Trophoblast cell (in vitro differentiated cells and primary cell): ENCODE measurements around the gene GNA12.
A peak's percentile ranks its signal among the peaks of the same experiment; 100 is the strongest.

ENCODE experiments used
- DNase-seq, 2 donors: peaks; one replicate each; pipeline ENCODE4 v3.0.0-alpha.2; 2016
- H2AFZ ChIP-seq: 2 replicates; pipeline ENCODE4 v1.6.1; 2013; ENCODE audit warnings: low read length, moderate library complexity, mild to moderate bottlenecking; ENCODE audit not compliant: insufficient read depth, poor library complexity
- H2AK5ac ChIP-seq: 2 replicates; pipeline ENCODE4 v1.6.1; 2013; ENCODE audit warnings: mild to moderate bottlenecking, low read length
- H2BK120ac ChIP-seq: 2 replicates; pipeline ENCODE4 v1.6.1; 2013; ENCODE audit warnings: low read length, mild to moderate bottlenecking, moderate library complexity; ENCODE audit not compliant: insufficient read depth, poor library complexity
- H2BK12ac ChIP-seq: 2 replicates; pipeline ENCODE4 v1.6.1; 2013; ENCODE audit warnings: mild to moderate bottlenecking, low read length, moderate library complexity
- H2BK5ac ChIP-seq: 2 replicates; pipeline ENCODE4 v1.6.1; 2013; ENCODE audit warnings: low read length, low read depth, moderate library complexity, mild to moderate bottlenecking; ENCODE audit not compliant: poor library complexity
- H3K14ac ChIP-seq: 2 replicates; pipeline ENCODE4 v1.6.1; 2013; ENCODE audit warnings: mild to moderate bottlenecking, low read length
- H3K18ac ChIP-seq: 2 replicates; pipeline ENCODE4 v1.6.1; 2013; ENCODE audit warnings: mild to moderate bottlenecking, low read length
- H3K23ac ChIP-seq: 2 replicates; pipeline ENCODE4 v1.6.1; 2013; ENCODE audit warnings: low read length
- H3K27ac ChIP-seq: 2 replicates; pipeline ENCODE4 v1.5.1; 2013; ENCODE audit warnings: low read depth, mild to moderate bottlenecking, inconsistent platforms, low read length, moderate library complexity
- H3K27me3 ChIP-seq: 2 replicates; pipeline ENCODE4 v1.6.1; 2013; ENCODE audit warnings: inconsistent platforms, mild to moderate bottlenecking, low read length, moderate library complexity; ENCODE audit not compliant: insufficient read depth
- H3K36me3 ChIP-seq, 2 experiments: 1 replicate in 1 of 2; 2 replicates in 1 of 2; pipeline ENCODE4 v1.6.1; 2013; ENCODE audit warnings: low read length in 2 of 2, mild to moderate bottlenecking in 2 of 2, moderate library complexity in 1 of 2; ENCODE audit not compliant: insufficient read depth in 2 of 2, control insufficient read depth in 1 of 2
- H3K4ac ChIP-seq: 2 replicates; pipeline ENCODE4 v1.6.1; 2013; ENCODE audit warnings: low read depth, mild to moderate bottlenecking, low read length, moderate library complexity
- H3K4me1 ChIP-seq, 2 experiments: 1 replicate in 1 of 2; 2 replicates in 1 of 2; pipeline ENCODE4 v1.6.1; 2013; ENCODE audit warnings: low read length in 2 of 2, mild to moderate bottlenecking in 2 of 2, moderate library complexity in 1 of 2; ENCODE audit not compliant: insufficient read depth in 2 of 2, control insufficient read depth in 1 of 2
- H3K4me2 ChIP-seq: 2 replicates; pipeline ENCODE4 v1.6.1; 2013; ENCODE audit warnings: inconsistent platforms, mild to moderate bottlenecking, low read length, moderate library complexity
- H3K4me3 ChIP-seq: 2 replicates; pipeline ENCODE4 v1.5.1; 2013; ENCODE audit warnings: mild to moderate bottlenecking, low read depth, low read length, inconsistent platforms
- H3K79me1 ChIP-seq: one replicate; pipeline ENCODE4 v1.6.1; 2013; ENCODE audit warnings: low read length
- H3K79me2 ChIP-seq: 2 replicates; pipeline ENCODE4 v1.6.1; 2013; ENCODE audit warnings: low read length, mild to moderate bottlenecking; ENCODE audit not compliant: control insufficient read depth, insufficient read depth, poor library complexity
- H3K9ac ChIP-seq: 2 replicates; pipeline ENCODE4 v1.6.1; 2013; ENCODE audit warnings: mild to moderate bottlenecking, low read length
- H3K9me3 ChIP-seq: 2 replicates; pipeline ENCODE4 v1.6.1; 2013; ENCODE audit warnings: low read depth, mild to moderate bottlenecking, control low read depth, inconsistent platforms, low read length; ENCODE audit not compliant: insufficient read depth
- H4K12ac ChIP-seq: 2 replicates; pipeline ENCODE4 v1.6.1; 2013; ENCODE audit warnings: low read depth, mild to moderate bottlenecking, low read length, moderate library complexity
- H4K8ac ChIP-seq: 2 replicates; pipeline ENCODE4 v1.6.1; 2013; ENCODE audit warnings: low read depth, mild to moderate bottlenecking, low read length, moderate library complexity
- H4K91ac ChIP-seq: one replicate; pipeline ENCODE4 v1.6.1; 2013; ENCODE audit warnings: low read depth, mild to moderate bottlenecking, low read length, moderate library complexity
- WGBS: extraction: QIAGEN DNeasy Blood & Tissue Kit; methylation state at CpG from one replicate; pipeline ENCODE4 v1.1.7; 2013; ENCODE audit warnings: missing lambda C conversion rate; ENCODE audit not compliant: insufficient read length, insufficient coverage; ENCODE audit errors: extremely low coverage; 5-methylcytosine and 5-hydroxymethylcytosine counted together

GNA12 gene

DNA sequence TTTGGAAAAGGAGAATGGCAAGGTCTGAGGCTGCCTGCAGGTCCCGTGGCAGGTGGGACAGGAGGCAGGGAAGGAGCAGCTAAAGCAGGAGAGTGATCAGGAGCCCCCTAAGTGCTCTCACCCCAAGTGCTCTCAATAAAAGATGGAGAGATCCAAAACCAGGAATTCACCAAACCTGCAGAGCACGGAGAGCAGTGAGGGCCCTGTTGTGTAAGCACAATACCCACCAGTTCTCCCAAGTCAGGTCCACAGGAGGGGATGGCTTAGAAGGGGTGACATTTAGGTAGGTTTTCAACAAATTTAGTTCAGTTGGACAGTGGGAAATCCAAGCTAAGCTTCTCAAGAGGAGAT lies 40.8 kb downstream of the GNA12 start:
- no peak overlapping the region for H3K9ac ChIP-seq
- peak overlapping the region; percentile 70 for H2BK120ac ChIP-seq
- H3K9me3 ChIP-seq: no peaks in the 10 kb centered on the region
- peak overlapping the region; percentile 13 for H2BK5ac ChIP-seq
- no peaks in the 10 kb centered on the region for H3K36me3 ChIP-seq
- H2AFZ ChIP-seq: no peak overlapping the region
- no peak overlapping the region for H3K4me3 ChIP-seq
- H3K79me1 ChIP-seq: peaks cover 31% of the 10 kb centered on the region
- H3K4ac ChIP-seq: peak overlapping the region; percentile 85
- peak overlapping the region; percentile 12 for H4K8ac ChIP-seq
- no CpG with 5 or more reads among the region's 2 CpGs for WGBS
- H3K23ac ChIP-seq: no peak overlapping the region
- peak overlapping the region; percentile 10 for H2BK12ac ChIP-seq
- peaks cover 36 to 37% of the 10 kb centered on the region in 2 experiments for H3K4me1 ChIP-seq
- H3K4me2 ChIP-seq: no peak overlapping the region
- peak overlapping the region; percentile 21 for H3K14ac ChIP-seq
- no peak overlapping the region for H2AK5ac ChIP-seq
- H4K91ac ChIP-seq: peak overlapping the region; percentile 64
- DNase-seq: no peak
- no peak overlapping the region for H4K12ac ChIP-seq
- peak overlapping the region; percentile 27 for H3K18ac ChIP-seq
- peaks cover 34% of the 10 kb centered on the region for H3K79me2 ChIP-seq
- H3K27ac ChIP-seq: peak overlapping the region; percentile 72
- H3K27me3 ChIP-seq: no peaks in the 10 kb centered on the region

DNA sequence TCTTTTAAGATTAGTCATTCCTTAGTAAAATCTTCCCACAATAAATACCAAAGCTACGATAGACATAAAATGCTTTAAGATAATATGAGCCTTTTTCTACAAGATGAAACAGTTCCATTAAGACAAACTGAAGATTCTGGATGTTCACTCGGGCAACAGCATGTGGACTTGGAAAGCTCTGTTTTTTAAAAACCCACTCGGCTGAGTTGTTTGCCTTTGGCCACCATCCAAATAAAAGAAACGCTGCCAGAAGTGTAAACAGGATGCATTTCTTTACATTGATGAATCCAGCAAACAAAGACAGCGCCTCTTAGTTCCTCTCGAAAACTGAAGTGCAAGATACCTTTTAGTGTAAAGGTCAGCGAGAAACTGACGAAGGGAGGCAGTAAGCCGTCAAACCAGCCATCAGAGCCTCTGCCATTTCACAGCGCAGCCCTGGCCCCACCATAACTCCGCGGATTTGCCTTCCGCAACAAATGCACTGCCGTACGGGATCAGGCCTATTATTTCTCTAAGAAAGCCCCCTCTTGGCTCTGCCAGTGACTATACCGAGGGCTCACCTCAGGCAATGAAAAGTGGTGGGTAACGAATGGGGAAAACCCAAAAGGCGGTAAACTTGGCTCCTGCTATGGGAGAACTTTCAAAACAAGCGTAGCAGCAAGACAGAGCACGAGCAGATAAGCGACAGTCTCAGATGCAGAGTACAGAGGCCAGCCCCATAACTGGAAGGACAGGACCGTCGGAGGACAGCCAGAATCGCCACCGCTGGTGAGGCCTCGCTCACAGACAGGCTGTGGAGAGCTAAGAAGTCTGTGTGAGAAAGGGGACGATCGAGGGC lies 41.4 kb downstream of the GNA12 start:
- Histone ChIP-seq H4K91ac (peak overlapping the region; percentile 64), H3K4me3 (no peak overlapping the region), H3K4me2 (peak overlapping the region; percentile 3), H2BK12ac (peak overlapping the region; percentile 10), H3K4ac (peak overlapping the region; percentile 85), H3K36me3 (no peaks in the 10 kb centered on the region), H3K9me3 (no peaks in the 10 kb centered on the region), H3K79me1 (peaks cover 28% of the 10 kb centered on the region), H3K14ac (peak overlapping the region; percentile 6), H3K79me2 (peaks cover 31% of the 10 kb centered on the region), H3K4me1 (peaks cover 31 to 32% of the 10 kb centered on the region in 2 experiments), H4K8ac (peak overlapping the region; percentile 12), H3K18ac (peak overlapping the region; percentile 27), H3K27ac (peak overlapping the region; percentile 72), H2BK120ac (peak overlapping the region; percentile 70), H2AK5ac (peak overlapping the region; percentile 21), H3K9ac (no peak overlapping the region), H2AFZ (no peak overlapping the region), H3K27me3 (no peaks in the 10 kb centered on the region), H3K23ac (no peak overlapping the region), H4K12ac (no peak overlapping the region), H2BK5ac (peak overlapping the region; percentile 13)
- WGBS: no CpG with 5 or more reads among the region's 28 CpGs
- peak in 1 of 2 donors; percentile 43 for DNase-seq

DNA sequence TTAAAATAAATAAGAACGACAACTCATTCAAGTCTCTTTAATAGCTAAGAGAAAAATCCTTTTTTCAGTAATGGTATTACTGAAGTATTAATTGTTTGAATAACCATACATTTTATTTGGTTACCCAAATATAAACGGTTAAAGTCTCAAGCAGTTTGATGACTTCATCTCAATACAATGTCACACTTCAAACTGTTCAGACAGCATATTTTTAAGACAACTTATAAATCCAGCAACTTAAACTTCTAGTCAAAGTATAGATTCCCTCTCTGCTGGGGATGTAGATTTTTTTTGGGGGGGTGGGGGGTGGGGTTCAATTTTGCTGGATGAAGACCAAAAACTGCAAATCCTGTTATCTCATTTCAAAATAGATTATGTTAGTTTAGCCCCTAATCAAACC lies 42.0 kb downstream of the GNA12 start:
- H3K4me2 ChIP-seq: no peak overlapping the region
- no peak overlapping the region for H3K18ac ChIP-seq
- H3K27me3 ChIP-seq: no peaks in the 10 kb centered on the region
- H4K8ac ChIP-seq: no peak overlapping the region
- no CpG with 5 or more reads among the region's 2 CpGs for WGBS
- H4K12ac ChIP-seq: no peak overlapping the region
- no peak overlapping the region for H2BK120ac ChIP-seq
- no peaks in the 10 kb centered on the region for H3K36me3 ChIP-seq
- no peak overlapping the region for H3K4me3 ChIP-seq
- peaks cover 32% of the 10 kb centered on the region in 2 experiments for H3K4me1 ChIP-seq
- H2AK5ac ChIP-seq: no peak overlapping the region
- no peak overlapping the region for H3K27ac ChIP-seq
- no peak overlapping the region for H4K91ac ChIP-seq
- H3K79me2 ChIP-seq: peaks cover 34% of the 10 kb centered on the region
- no peak overlapping the region for H2AFZ ChIP-seq
- H3K9me3 ChIP-seq: no peaks in the 10 kb centered on the region
- no peak overlapping the region for H3K14ac ChIP-seq
- no peak overlapping the region for H2BK5ac ChIP-seq
- H3K23ac ChIP-seq: no peak overlapping the region
- H2BK12ac ChIP-seq: no peak overlapping the region
- peak in 1 of 2 donors; percentile 52 for DNase-seq
- no peak overlapping the region for H3K4ac ChIP-seq
- H3K79me1 ChIP-seq: peaks cover 29% of the 10 kb centered on the region
- H3K9ac ChIP-seq: no peak overlapping the region

DNA sequence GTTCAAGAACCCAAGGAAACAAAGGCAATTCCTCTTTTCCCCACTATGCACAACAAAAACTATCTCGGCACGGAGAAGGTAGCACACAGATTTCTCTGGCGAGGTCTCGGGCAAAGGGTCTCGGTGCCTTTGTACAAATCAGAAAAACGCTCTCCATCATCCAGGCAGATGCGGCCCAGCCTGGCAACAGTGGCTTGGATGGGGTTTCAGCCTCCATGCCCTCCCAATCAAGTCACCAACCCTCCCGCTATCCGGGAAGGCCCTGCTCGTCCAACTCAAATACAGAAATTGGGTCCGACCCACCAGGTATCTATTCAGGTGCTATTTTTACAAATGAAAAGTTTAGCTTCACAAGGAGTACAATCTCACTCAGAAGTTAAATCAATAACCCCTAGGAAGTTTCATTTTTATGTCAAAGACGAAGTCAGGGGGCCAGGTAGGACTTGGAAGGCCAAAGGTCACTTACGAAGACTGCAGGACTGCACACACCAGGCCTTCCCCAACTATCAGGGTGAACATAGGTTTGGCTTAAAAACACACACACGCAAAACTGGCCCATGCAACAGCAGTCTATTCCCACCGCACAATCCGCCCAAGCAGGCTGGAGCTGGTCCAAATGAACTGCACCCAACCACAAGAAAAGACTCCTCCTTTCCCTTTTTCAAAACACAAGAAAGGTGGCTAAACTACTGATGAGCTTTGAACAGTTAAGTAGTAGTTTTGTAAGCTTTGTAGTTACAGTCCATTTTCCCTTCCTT lies 43.0 kb downstream of the GNA12 start:
- no peak overlapping the region for H4K12ac ChIP-seq
- no peak overlapping the region for H3K9ac ChIP-seq
- H4K8ac ChIP-seq: peak overlapping the region; percentile 63
- H3K79me1 ChIP-seq: peaks cover 31% of the 10 kb centered on the region
- no CpG with 5 or more reads among the region's 16 CpGs for WGBS
- H3K36me3 ChIP-seq: no peaks in the 10 kb centered on the region
- peak overlapping the region; percentile 64 for H2BK5ac ChIP-seq
- peak overlapping the region; percentile 69 for H3K14ac ChIP-seq
- H2AFZ ChIP-seq: peak overlapping the region; percentile 58
- no peak overlapping the region for H2AK5ac ChIP-seq
- H3K27me3 ChIP-seq: no peaks in the 10 kb centered on the region
- no peaks in the 10 kb centered on the region for H3K9me3 ChIP-seq
- H3K27ac ChIP-seq: peak overlapping the region; percentile 24
- H2BK12ac ChIP-seq: peak overlapping the region; percentile 68
- no peak overlapping the region for H3K23ac ChIP-seq
- H3K79me2 ChIP-seq: peaks cover 38% of the 10 kb centered on the region
- no peak overlapping the region for H3K4me2 ChIP-seq
- peak overlapping the region; percentile 60 for H3K4ac ChIP-seq
- H3K18ac ChIP-seq: peak overlapping the region; percentile 89
- peaks cover 32 to 37% of the 10 kb centered on the region in 2 experiments for H3K4me1 ChIP-seq
- H4K91ac ChIP-seq: peak overlapping the region; percentile 30
- no peak for DNase-seq
- H3K4me3 ChIP-seq: no peak overlapping the region
- H2BK120ac ChIP-seq: peak overlapping the region; percentile 53
